HepG2 (cell line): ENCODE measurements around the gene RRAD. TPM values are rescaled to one million over a fixed set of nuclear protein-coding genes. Genes with fewer than 3 reads are reported as not detected.
A peak's percentile ranks its signal among the peaks of the same experiment; 100 is the strongest.

ENCODE experiments used
- FOXA1 ChIP-seq, 2 experiments: fragments of 450-650 bp in 1 of 2; sonication (generic) in 1 of 2; formaldehyde crosslinking in 1 of 2; IDR thresholded peaks; 2 replicates each; pipeline versions ENCODE4 v1.4.0 to v1.6.1; 2016 to 2020; ENCODE audit warnings: missing genetic modification reagents in 1 of 2
- FOXP1 ChIP-seq, 2 experiments: fragments of 450-650 bp in 1 of 2; IDR thresholded peaks; 2 replicates each; pipeline ENCODE4 v1.6.1; 2017 to 2018; ENCODE audit warnings: antibody characterized with exemption in 1 of 2
- GZF1 ChIP-seq: sonication (generic); formaldehyde crosslinking; IDR thresholded peaks from 2 replicates; pipeline ENCODE4 v1.5.1; 2020; ENCODE audit warnings: mild to moderate bottlenecking, missing genetic modification reagents
- HCFC1 ChIP-seq: fragments of 150-350 bp; IDR thresholded peaks from 2 replicates; pipeline ENCODE4 v1.6.1; 2014; ENCODE audit warnings: low read depth, low read length
- IKZF1 ChIP-seq: fragments of 450-650 bp; IDR thresholded peaks from 2 replicates; pipeline ENCODE4 v1.7.1; 2016
- KLF12 ChIP-seq: sonication (generic); formaldehyde crosslinking; IDR thresholded peaks from 2 replicates; pipeline ENCODE4 v1.4.0; 2020; ENCODE audit warnings: missing genetic modification reagents, borderline replicate concordance
- KLF13 ChIP-seq: sonication (generic); formaldehyde crosslinking; IDR thresholded peaks from 2 replicates; pipeline ENCODE4 v1.4.0; 2020; ENCODE audit warnings: mild to moderate bottlenecking, missing genetic modification reagents
- MYNN ChIP-seq: sonication (generic); formaldehyde crosslinking; IDR thresholded peaks from 2 replicates; pipeline ENCODE4 v1.4.0; 2020; ENCODE audit warnings: mild to moderate bottlenecking, low read depth, missing genetic modification reagents
- NCOA2 ChIP-seq: sonication (generic); formaldehyde crosslinking; IDR thresholded peaks from 2 replicates; pipeline ENCODE4 v1.8.0; 2022; ENCODE audit warnings: inconsistent platforms
- THAP11 ChIP-seq: IDR thresholded peaks from 2 replicates; pipeline ENCODE4 v1.6.1; 2016; ENCODE audit warnings: missing biosample characterization, missing genetic modification reagents
- WIZ ChIP-seq: sonication (generic); formaldehyde crosslinking; IDR thresholded peaks from 2 replicates; pipeline ENCODE4 v1.5.1; 2020; ENCODE audit warnings: mild to moderate bottlenecking, missing genetic modification reagents
- YEATS2 ChIP-seq: sonication (generic); formaldehyde crosslinking; IDR thresholded peaks from 2 replicates; pipeline ENCODE4 v1.4.0; 2020; ENCODE audit warnings: missing genetic modification reagents, borderline replicate concordance
- ZBTB7B ChIP-seq: sonication (generic); formaldehyde crosslinking; IDR thresholded peaks from 2 replicates; pipeline ENCODE4 v1.4.0; 2020; ENCODE audit warnings: missing genetic modification reagents
- ZFP37 ChIP-seq: sonication (generic); formaldehyde crosslinking; IDR thresholded peaks from 2 replicates; pipeline ENCODE4 v1.4.0; 2020; ENCODE audit warnings: missing genetic modification reagents, borderline replicate concordance
- ZMYM3 ChIP-seq: sonication (generic); formaldehyde crosslinking; IDR thresholded peaks from 2 replicates; pipeline ENCODE4 v1.5.1; 2020; ENCODE audit warnings: mild to moderate bottlenecking, missing genetic modification reagents
- ZNF205 ChIP-seq: IDR thresholded peaks from 2 replicates; pipeline ENCODE4 v1.6.1; 2018; ENCODE audit warnings: missing biosample characterization, missing genetic modification reagents
- ZNF207 ChIP-seq: fragments of 450-650 bp; IDR thresholded peaks from 2 replicates; pipeline ENCODE4 v1.6.1; 2016; ENCODE audit warnings: antibody characterized with exemption, borderline replicate concordance
- ZNF317 ChIP-seq: sonication (generic); formaldehyde crosslinking; IDR thresholded peaks from 2 replicates; pipeline ENCODE4 v1.5.0; 2020; ENCODE audit warnings: mild to moderate bottlenecking, missing genetic modification reagents
- ZNF772 ChIP-seq: sonication (generic); formaldehyde crosslinking; IDR thresholded peaks from 2 replicates; pipeline ENCODE4 v1.5.0; 2020; ENCODE audit warnings: mild to moderate bottlenecking, missing genetic modification reagents
- ZNF773 ChIP-seq: sonication (generic); formaldehyde crosslinking; IDR thresholded peaks from 2 replicates; pipeline ENCODE4 v1.4.0; 2020; ENCODE audit warnings: missing genetic modification reagents, borderline replicate concordance
- polyA plus RNA-seq, 8 experiments: library from polyadenylated mRNA; depleted of rRNA in 3 of 8; stranded (reverse) in 7 of 8; unstranded in 1 of 8; fragments of >200 nt; fragmentation: Illumina TruSeq in 4 of 8; extraction: Trizol in 4 of 8; gene quantifications; 2 replicates each; pipeline versions ENCODE4 v1.2.1 to v1.2.3, GENCODE V29; 2011 to 2016; ENCODE audit warnings: low read depth in 4 of 8, missing spikeins in 1 of 8, mixed read lengths in 1 of 8; ENCODE audit not compliant: insufficient read depth in 1 of 8
- total RNA-seq, 5 experiments: library from RNA; depleted of rRNA; stranded (reverse); fragments of >200 nt; fragmentation: Illumina TruSeq; extraction: Trizol; gene quantifications; 2 replicates each; pipeline ENCODE4 v1.2.3, GENCODE V29; 2016; ENCODE audit warnings: low read depth in 1 of 5
- TF ChIP-seq, protein P1 (sequence below): IDR thresholded peaks from 2 replicates; pipeline ENCODE4 v1.6.1; 2016; ENCODE audit warnings: missing compliant biosample characterization, missing genetic modification reagents, borderline replicate concordance
- TF ChIP-seq, protein P2 (sequence below): sonication (generic); formaldehyde crosslinking; IDR thresholded peaks from 2 replicates; pipeline ENCODE4 v1.8.0; 2022; ENCODE audit warnings: low read depth, missing genetic modification reagents
- TF ChIP-seq, protein P3 (sequence below), 2 experiments: sonication (generic) in 1 of 2; formaldehyde crosslinking in 1 of 2; IDR thresholded peaks; 2 replicates each; pipeline versions ENCODE4 v1.6.1 to v1.9.0; 2014 to 2022; ENCODE audit warnings: antibody characterized with exemption in 1 of 2, borderline replicate concordance in 1 of 2, inconsistent platforms in 1 of 2, low read depth in 1 of 2, missing genetic modification reagents in 1 of 2

Gene RRAD
- total and polyA plus RNA-seq, 2 of the 13 experiments (the other 11 are each of a cell fraction or from before 2014, with no cell fraction given), result 0.80 to 1.1 TPM

DNA sequence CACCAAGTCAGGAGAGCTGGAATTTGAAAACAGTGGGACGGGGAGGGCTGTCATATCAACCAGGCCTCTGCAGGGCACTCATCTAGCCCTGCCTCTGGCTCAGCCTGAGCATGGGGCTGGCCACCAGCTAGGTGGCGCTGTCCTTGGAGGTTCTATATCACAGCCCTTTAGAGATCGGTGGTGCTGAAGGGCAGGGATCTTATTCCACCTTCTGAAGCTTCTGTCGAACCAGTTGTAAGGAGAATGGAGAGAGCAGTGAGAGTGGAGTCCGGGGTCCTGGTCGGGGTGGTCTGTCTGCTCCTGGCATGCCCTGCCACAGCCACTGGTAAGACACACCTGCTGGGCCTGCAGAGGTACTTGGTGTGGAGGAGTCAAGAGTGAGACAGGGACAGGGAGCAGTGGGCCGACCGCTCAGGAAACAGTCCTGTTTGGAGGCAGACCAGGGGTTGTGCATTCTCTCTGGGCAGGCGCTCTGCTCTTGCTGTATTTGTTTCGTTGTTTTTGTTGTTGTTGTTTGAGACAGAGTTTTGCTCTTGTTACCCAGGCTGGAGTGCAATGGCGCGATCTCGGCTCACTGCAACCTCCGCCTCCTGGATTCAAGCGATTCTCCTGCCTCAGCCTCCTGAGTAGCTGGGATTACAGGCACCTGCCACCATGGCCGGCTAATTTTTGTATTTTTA is 35.9 kb upstream of the RRAD start, which contains the start of gene CES3 (continued):
- TF ChIP-seq, protein P1, sequence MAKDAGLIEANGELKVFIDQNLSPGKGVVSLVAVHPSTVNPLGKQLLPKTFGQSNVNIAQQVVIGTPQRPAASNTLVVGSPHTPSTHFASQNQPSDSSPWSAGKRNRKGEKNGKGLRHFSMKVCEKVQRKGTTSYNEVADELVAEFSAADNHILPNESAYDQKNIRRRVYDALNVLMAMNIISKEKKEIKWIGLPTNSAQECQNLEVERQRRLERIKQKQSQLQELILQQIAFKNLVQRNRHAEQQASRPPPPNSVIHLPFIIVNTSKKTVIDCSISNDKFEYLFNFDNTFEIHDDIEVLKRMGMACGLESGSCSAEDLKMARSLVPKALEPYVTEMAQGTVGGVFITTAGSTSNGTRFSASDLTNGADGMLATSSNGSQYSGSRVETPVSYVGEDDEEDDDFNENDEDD (CRISPR knock-in tag), result no peak
- TF ChIP-seq WIZ (CRISPR knock-in tag), result no peak
- TF ChIP-seq ZNF772 (CRISPR knock-in tag), result 0 out of 2 replicates have a peak, but pooled peaks have one; percentile 16
- TF ChIP-seq KLF12 (CRISPR knock-in tag), result no peak
- no peak for TF ChIP-seq GZF1 (CRISPR knock-in tag)
- no peak for TF ChIP-seq ZNF773 (CRISPR knock-in tag)
- no peak for TF ChIP-seq ZNF207
- TF ChIP-seq IKZF1, result no peak
- no peak for TF ChIP-seq FOXA1 (IDR thresholded peaks at IDR 0.05)
- no peak for TF ChIP-seq FOXA1 (CRISPR knock-in tag; IDR thresholded peaks at IDR 0.05)
- TF ChIP-seq NCOA2 (CRISPR knock-in tag), result no peak
- no peak for TF ChIP-seq ZNF317
- TF ChIP-seq, protein P2, sequence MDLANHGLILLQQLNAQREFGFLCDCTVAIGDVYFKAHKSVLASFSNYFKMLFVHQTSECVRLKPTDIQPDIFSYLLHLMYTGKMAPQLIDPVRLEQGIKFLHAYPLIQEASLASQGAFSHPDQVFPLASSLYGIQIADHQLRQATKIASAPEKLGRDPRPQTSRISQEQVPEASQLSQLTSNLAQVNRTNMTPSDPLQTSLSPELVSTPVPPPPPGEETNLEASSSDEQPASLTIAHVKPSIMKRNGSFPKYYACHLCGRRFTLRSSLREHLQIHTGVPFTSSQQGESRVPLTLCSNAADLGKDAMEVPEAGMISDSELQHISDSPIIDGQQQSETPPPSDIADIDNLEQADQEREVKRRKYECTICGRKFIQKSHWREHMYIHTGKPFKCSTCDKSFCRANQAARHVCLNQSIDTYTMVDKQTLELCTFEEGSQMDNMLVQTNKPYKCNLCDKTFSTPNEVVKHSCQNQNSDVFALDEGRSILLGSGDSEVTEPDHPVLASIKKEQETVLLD (CRISPR knock-in tag), result no peak
- TF ChIP-seq ZBTB7B, result 0 out of 2 replicates have a peak, but pooled peaks have one; percentile 33
- TF ChIP-seq YEATS2 (CRISPR knock-in tag), result no peak
- TF ChIP-seq MYNN, result no peak
- TF ChIP-seq, protein P3, sequence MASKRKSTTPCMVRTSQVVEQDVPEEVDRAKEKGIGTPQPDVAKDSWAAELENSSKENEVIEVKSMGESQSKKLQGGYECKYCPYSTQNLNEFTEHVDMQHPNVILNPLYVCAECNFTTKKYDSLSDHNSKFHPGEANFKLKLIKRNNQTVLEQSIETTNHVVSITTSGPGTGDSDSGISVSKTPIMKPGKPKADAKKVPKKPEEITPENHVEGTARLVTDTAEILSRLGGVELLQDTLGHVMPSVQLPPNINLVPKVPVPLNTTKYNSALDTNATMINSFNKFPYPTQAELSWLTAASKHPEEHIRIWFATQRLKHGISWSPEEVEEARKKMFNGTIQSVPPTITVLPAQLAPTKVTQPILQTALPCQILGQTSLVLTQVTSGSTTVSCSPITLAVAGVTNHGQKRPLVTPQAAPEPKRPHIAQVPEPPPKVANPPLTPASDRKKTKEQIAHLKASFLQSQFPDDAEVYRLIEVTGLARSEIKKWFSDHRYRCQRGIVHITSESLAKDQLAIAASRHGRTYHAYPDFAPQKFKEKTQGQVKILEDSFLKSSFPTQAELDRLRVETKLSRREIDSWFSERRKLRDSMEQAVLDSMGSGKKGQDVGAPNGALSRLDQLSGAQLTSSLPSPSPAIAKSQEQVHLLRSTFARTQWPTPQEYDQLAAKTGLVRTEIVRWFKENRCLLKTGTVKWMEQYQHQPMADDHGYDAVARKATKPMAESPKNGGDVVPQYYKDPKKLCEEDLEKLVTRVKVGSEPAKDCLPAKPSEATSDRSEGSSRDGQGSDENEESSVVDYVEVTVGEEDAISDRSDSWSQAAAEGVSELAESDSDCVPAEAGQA (IDR thresholded peaks at IDR 0.05; ENCODE audit: low read depth), result no peak
- TF ChIP-seq, protein P3 (CRISPR knock-in tag; IDR thresholded peaks at IDR 0.05; ENCODE audit: borderline replicate concordance), result no peak
- peak; percentile 54 for TF ChIP-seq ZMYM3
- no peak for TF ChIP-seq HCFC1
- no peak for TF ChIP-seq KLF13 (CRISPR knock-in tag)
- peak; percentile 31; the same call in 1 of the 2 replicates for TF ChIP-seq ZFP37
- 0 out of 2 replicates have a peak, but pooled peaks have one; percentile 37 for TF ChIP-seq ZNF205 (CRISPR knock-in tag)
- peak; percentile 71; the same call in 1 of the 2 replicates for TF ChIP-seq THAP11
- no peak for TF ChIP-seq FOXP1 (IDR thresholded peaks at IDR 0.05)
- no peak for TF ChIP-seq FOXP1 (CRISPR knock-in tag; IDR thresholded peaks at IDR 0.05)
